Panc1 (cell line): ENCODE results near the gene QRFPR. TPM values are rescaled to one million over a fixed set of nuclear protein-coding genes. Genes with fewer than 3 reads are reported as not detected.

Source experiments
- ATAC-seq: fragments of 200-7000 bp; cut with Tn5 transposase; 2 replicates; pipeline ENCODE4 v1.9.1; 2020; ENCODE audit warnings: mild to moderate bottlenecking, moderate library complexity
- BruUV-seq: library from RNA; stranded (reverse); fragments of 400-500 nt; replicated peaks from 2 replicates; lab custom pipeline; 2021; lab: Mats Ljungman, UMichigan
- CTCF ChIA-PET: fragments of 300-600 bp; sonication (Branson Sonifier 250); formaldehyde crosslinking; loops from one replicate; lab custom pipeline; 2022; ENCODE audit warnings: antibody characterized with exemption; lab: Charles Lee
- POLR2A ChIA-PET: fragments of 300-600 bp; sonication (Branson Sonifier 250); formaldehyde crosslinking; loops from one replicate; lab custom pipeline; 2022; ENCODE audit warnings: antibody characterized with exemption; lab: Charles Lee
- DNase-seq: peaks from one replicate; pipeline ENCODE4 v3.0.0-alpha.2; 2010; ENCODE audit warnings: low read depth, low spot score
- H3K27ac ChIP-seq: 2 replicates; pipeline ENCODE4 v1.5.1; 2011; ENCODE audit warnings: mild to moderate bottlenecking, low read length, inconsistent platforms
- H3K27me3 ChIP-seq: fragments of 200-500 bp; sonication (Bioruptor generic); 2 replicates; pipeline ENCODE4 v1.6.0; 2014; ENCODE audit warnings: low read length, inconsistent platforms; ENCODE audit not compliant: control insufficient read depth, insufficient read depth
- H3K36me3 ChIP-seq: fragments of 200-500 bp; sonication (Bioruptor generic); 2 replicates; pipeline ENCODE4 v1.5.1; 2014; ENCODE audit warnings: inconsistent platforms, mild to moderate bottlenecking, low read length, moderate library complexity; ENCODE audit not compliant: control insufficient read depth, insufficient read depth
- H3K4me1 ChIP-seq: 2 replicates; pipeline ENCODE4 v1.5.1; 2011; ENCODE audit warnings: inconsistent platforms, mild to moderate bottlenecking, low read length, moderate library complexity; ENCODE audit not compliant: control insufficient read depth, insufficient read depth
- H3K4me3 ChIP-seq, 2 experiments: 2 replicates each; pipeline ENCODE4 v1.5.1; 2011 to 2012; ENCODE audit warnings: low read depth in 2 of 2, low read length in 2 of 2, mild to moderate bottlenecking in 2 of 2, inconsistent platforms in 1 of 2, moderate library complexity in 1 of 2
- H3K9me3 ChIP-seq: fragments of 200-500 bp; sonication (Bioruptor generic); 2 replicates; pipeline ENCODE4 v1.5.1; 2014; ENCODE audit warnings: low read depth, mild to moderate bottlenecking, inconsistent platforms, low read length, moderate library complexity; ENCODE audit not compliant: control insufficient read depth, insufficient read depth
- CTCF ChIP-seq: fragments of 450-650 bp; IDR thresholded peaks from 2 replicates; pipeline ENCODE4 v1.5.1; 2017; ENCODE audit warnings: mild to moderate bottlenecking
- POLR2AphosphoS5 ChIP-seq: IDR thresholded peaks from 2 replicates; pipeline ENCODE4 v1.6.1; 2012; ENCODE audit warnings: mild to moderate bottlenecking, low read depth, low read length, moderate library complexity
- SIN3A ChIP-seq: IDR thresholded peaks from 2 replicates; pipeline ENCODE4 v1.6.1; 2012; ENCODE audit warnings: low read depth, mild to moderate bottlenecking, low read length, moderate library complexity, borderline replicate concordance; ENCODE audit not compliant: insufficient read depth
- TCF7L2 ChIP-seq: IDR thresholded peaks from 2 replicates; pipeline ENCODE4 v1.6.1; 2011; ENCODE audit warnings: mild to moderate bottlenecking, low read depth, low read length, inconsistent platforms
- in situ Hi-C: cut with HindIII; loops from 2 replicates; pipeline ENCODE4 v1.10.0; 2016; ENCODE audit warnings: low sequenced_read_pairs, low pct_unique_long_range_greater_than_20kb
- intact Hi-C: fragments of 100-400 bp; cut with micrococcal nuclease; formaldehyde crosslinking; loops from one replicate; pipeline ENCODE4 v1.10.0; 2022; ENCODE audit not compliant: unreplicated experiment
- total RNA-seq: library from RNA; stranded (reverse); gene quantifications from one replicate; pipeline ENCODE4 v1.2.1, GENCODE V29; 2021; ENCODE audit not compliant: unreplicated experiment
- TF ChIP-seq, protein P1 (sequence below), 2 experiments: IDR thresholded peaks; 2 replicates each; pipeline ENCODE4 v1.6.1; 2011 to 2012; ENCODE audit warnings: low read depth in 2 of 2, control low read depth in 1 of 2, low read length in 1 of 2, mild to moderate bottlenecking in 1 of 2, moderate library complexity in 1 of 2; ENCODE audit not compliant: insufficient read depth in 1 of 2

Gene QRFPR
- total RNA-seq, 1 experiment from 2014 or later, result not detected

DNA sequence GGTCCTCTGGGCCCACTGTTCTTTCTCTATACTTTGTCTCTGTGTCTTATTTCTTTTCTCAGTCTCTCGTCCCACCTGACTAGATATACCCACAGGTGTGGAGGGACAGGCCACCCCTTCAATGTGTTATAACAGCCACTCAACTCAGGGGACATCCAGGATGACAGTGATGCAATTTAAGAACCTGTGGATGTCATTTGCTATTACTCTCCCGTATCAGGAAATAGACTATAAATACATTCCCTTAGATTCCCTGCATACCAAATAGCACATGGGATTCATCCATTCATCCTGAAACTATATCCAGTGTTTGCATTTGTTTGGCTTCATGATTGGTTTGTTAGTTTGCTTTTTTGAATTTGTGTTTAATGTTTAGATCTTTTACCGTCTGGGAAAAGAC lies 16.6 kb upstream of the QRFPR start:
- ATAC-seq (no peak), DNase-seq (no peak)
- Histone ChIP-seq H3K36me3 (no peaks in the 10 kb centered on the region), H3K27me3 (no peaks in the 10 kb centered on the region), H3K9me3 (no peaks in the 10 kb centered on the region), H3K27ac (no peak overlapping the region), H3K4me3 (no peak overlapping the region), H3K4me1 (no peaks in the 10 kb centered on the region)
- BruUV-seq, result no TSS peak
- CTCF ChIA-PET, result no interaction called here
- POLR2A ChIA-PET, result no interaction called here
- in situ Hi-C loops, result no loop called here
- TF ChIP-seq SIN3A (no peak), CTCF (no peak), POLR2AphosphoS5 (no peak), TCF7L2 (no peak)
- TF ChIP-seq, protein P1, sequence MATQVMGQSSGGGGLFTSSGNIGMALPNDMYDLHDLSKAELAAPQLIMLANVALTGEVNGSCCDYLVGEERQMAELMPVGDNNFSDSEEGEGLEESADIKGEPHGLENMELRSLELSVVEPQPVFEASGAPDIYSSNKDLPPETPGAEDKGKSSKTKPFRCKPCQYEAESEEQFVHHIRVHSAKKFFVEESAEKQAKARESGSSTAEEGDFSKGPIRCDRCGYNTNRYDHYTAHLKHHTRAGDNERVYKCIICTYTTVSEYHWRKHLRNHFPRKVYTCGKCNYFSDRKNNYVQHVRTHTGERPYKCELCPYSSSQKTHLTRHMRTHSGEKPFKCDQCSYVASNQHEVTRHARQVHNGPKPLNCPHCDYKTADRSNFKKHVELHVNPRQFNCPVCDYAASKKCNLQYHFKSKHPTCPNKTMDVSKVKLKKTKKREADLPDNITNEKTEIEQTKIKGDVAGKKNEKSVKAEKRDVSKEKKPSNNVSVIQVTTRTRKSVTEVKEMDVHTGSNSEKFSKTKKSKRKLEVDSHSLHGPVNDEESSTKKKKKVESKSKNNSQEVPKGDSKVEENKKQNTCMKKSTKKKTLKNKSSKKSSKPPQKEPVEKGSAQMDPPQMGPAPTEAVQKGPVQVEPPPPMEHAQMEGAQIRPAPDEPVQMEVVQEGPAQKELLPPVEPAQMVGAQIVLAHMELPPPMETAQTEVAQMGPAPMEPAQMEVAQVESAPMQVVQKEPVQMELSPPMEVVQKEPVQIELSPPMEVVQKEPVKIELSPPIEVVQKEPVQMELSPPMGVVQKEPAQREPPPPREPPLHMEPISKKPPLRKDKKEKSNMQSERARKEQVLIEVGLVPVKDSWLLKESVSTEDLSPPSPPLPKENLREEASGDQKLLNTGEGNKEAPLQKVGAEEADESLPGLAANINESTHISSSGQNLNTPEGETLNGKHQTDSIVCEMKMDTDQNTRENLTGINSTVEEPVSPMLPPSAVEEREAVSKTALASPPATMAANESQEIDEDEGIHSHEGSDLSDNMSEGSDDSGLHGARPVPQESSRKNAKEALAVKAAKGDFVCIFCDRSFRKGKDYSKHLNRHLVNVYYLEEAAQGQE (IDR thresholded peaks at IDR 0.05; ENCODE audit: insufficient read depth in 1 of 2, low read depth in 2 of 2, low read length in 1 of 2), result no peak
- intact Hi-C loops, result no loop called here

- Histone ChIP-seq H3K36me3 (no peaks in the 10 kb centered on the region), H3K4me3 (no peak overlapping the region), H3K27ac (no peak overlapping the region), H3K9me3 (no peaks in the 10 kb centered on the region), H3K27me3 (no peaks in the 10 kb centered on the region), H3K4me1 (no peaks in the 10 kb centered on the region)
- ChIA-PET CTCF (no interaction called here), POLR2A (no interaction called here)
- intact Hi-C loops, result no loop called here
- in situ Hi-C loops, result no loop called here
- BruUV-seq, result no TSS peak
- ATAC-seq, result no peak
- no peak for TF ChIP-seq CTCF
- TF ChIP-seq SIN3A, result no peak
- TF ChIP-seq, protein P1 (IDR thresholded peaks at IDR 0.05; ENCODE audit: insufficient read depth in 1 of 2, low read depth in 2 of 2, low read length in 1 of 2), result no peak
- no peak for TF ChIP-seq TCF7L2
- TF ChIP-seq POLR2AphosphoS5, result no peak
- DNase-seq, result no peak
Observed at GRCh38 chr4:121392426-121393086, 11.7 kb upstream of the QRFPR start.
